Fibroblast of the aortic adventitia (primary cell): ENCODE results near the gene ALK. TPM values are rescaled to one million over a fixed set of nuclear protein-coding genes. Genes with fewer than 3 reads are reported as not detected.

Experiments
- DNase-seq: peaks from one replicate; pipeline ENCODE4 v3.0.0-alpha.2; 2010; ENCODE audit warnings: low read depth
- H3K4me3 ChIP-seq: 2 replicates; pipeline ENCODE4 v1.5.1; 2011; ENCODE audit warnings: low read depth, mild to moderate bottlenecking, control low read depth, low read length, moderate library complexity
- CTCF ChIP-seq: IDR thresholded peaks from 2 replicates; pipeline ENCODE4 v1.5.1; 2011; ENCODE audit warnings: mild to moderate bottlenecking, low read length, control low read depth, inconsistent platforms; ENCODE audit not compliant: insufficient read depth
- total RNA-seq: library from RNA; depleted of rRNA; stranded (reverse); fragments of >200 nt; gene quantifications from 2 replicates; pipeline ENCODE4 v1.2.3, GENCODE V29; 2012; ENCODE audit warnings: low replicate concordance

The ALK gene
- total RNA-seq, 1 donor = 0.27 TPM

GRCh38 chr2:29347774-29348461, 573.5 kb downstream of the ALK start:
- TF ChIP-seq CTCF = no peak
- no peak overlapping the region for H3K4me3 ChIP-seq

GRCh38 chr2:29345236-29345635, 576.1 kb downstream of the ALK start:
- no peak for DNase-seq
- TF ChIP-seq CTCF = no peak
- H3K4me3 ChIP-seq = no peak overlapping the region

More at GRCh38 chr2:29347774-29348461, 573.5 kb downstream of the ALK start:
- no peak for DNase-seq

- DNase-seq = no peak
- H3K4me3 ChIP-seq = no peak overlapping the region
- no peak for TF ChIP-seq CTCF
Observed at GRCh38 chr2:29343830-29344229, 577.6 kb downstream of the ALK start.

GRCh38 chr2:29336341-29337241, 584.8 kb downstream of the ALK start:
- DNase-seq = no peak
- no peak overlapping the region for H3K4me3 ChIP-seq
- TF ChIP-seq CTCF = no peak

- DNase-seq = no peak
- H3K4me3 ChIP-seq = no peak overlapping the region
- no peak for TF ChIP-seq CTCF
Observed at GRCh38 chr2:29335396-29335795, 586.0 kb downstream of the ALK start.

- DNase-seq = no peak
- no peak for TF ChIP-seq CTCF
- no peak overlapping the region for H3K4me3 ChIP-seq
Observed at GRCh38 chr2:29334706-29335105, 586.7 kb downstream of the ALK start.
